Transverse colon (tissue), 4 donors: ENCODE results near the gene PYGB. TPM values are rescaled to one million over a fixed set of nuclear protein-coding genes. Genes with fewer than 3 reads are reported as not detected.
A peak's percentile ranks its signal among the peaks of the same experiment; 100 is the strongest.
"Not testable (repeated sequence)": the region's sequence is repeated elsewhere in the genome, so short reads cannot be mapped to it uniquely, and the experiment has no call there.

ENCODE experiments used
- DNase-seq: peaks from one replicate; pipeline ENCODE4 v3.0.0-alpha.2; 2019
- H3K27ac ChIP-seq, 4 donors: fragments of 200-600 bp; sonication (generic); 2 replicates each; pipeline ENCODE4 v1.5.1; 2016 to 2018; ENCODE audit warnings: inconsistent platforms in 4 of 4
- H3K27me3 ChIP-seq: fragments of 200-600 bp; sonication (generic); 2 replicates; pipeline ENCODE4 v1.5.1; 2017; ENCODE audit warnings: inconsistent platforms
- H3K36me3 ChIP-seq, 4 donors: fragments of 200-600 bp; sonication (generic); 2 replicates each; pipeline ENCODE4 v1.5.1; 2017 to 2019; ENCODE audit warnings: inconsistent platforms in 4 of 4
- H3K4me1 ChIP-seq, 4 donors: fragments of 200-600 bp; sonication (generic); 2 replicates each; pipeline ENCODE4 v1.5.1; 2017 to 2020; ENCODE audit warnings: inconsistent platforms in 4 of 4
- H3K4me3 ChIP-seq, 4 donors: fragments of 200-600 bp; sonication (generic); 1 replicate in 1 of 4; 2 replicates in 3 of 4; pipeline versions ENCODE4 v1.5.1 to v1.6.1; 2017 to 2019; ENCODE audit warnings: inconsistent platforms in 4 of 4
- H3K9me3 ChIP-seq, 2 donors: fragments of 200-600 bp; sonication (generic); 2 replicates each; pipeline ENCODE4 v1.5.1; 2017 to 2019; ENCODE audit warnings: inconsistent platforms in 2 of 2
- EP300 ChIP-seq: sonication (generic); formaldehyde crosslinking; IDR thresholded peaks from one replicate; pipeline ENCODE4 v1.6.1; 2017; ENCODE audit warnings: antibody characterized with exemption, low read depth
- POLR2A ChIP-seq: fragments of 450-650 bp; IDR thresholded peaks from one replicate; pipeline ENCODE4 v1.6.1; 2016; ENCODE audit warnings: antibody characterized with exemption, mild to moderate bottlenecking, moderate library complexity
- POLR2AphosphoS5 ChIP-seq, 3 donors: sonication (generic); formaldehyde crosslinking; IDR thresholded peaks; one replicate each; pipeline ENCODE4 v1.6.1; 2016; ENCODE audit warnings: antibody characterized with exemption in 3 of 3
- WGBS, 2 donors: methylation state at CpG; one replicate each; pipeline ENCODE4 v1.1.5; 2018; ENCODE audit warnings: low coverage in 1 of 2; 5-methylcytosine and 5-hydroxymethylcytosine counted together
- in situ Hi-C, 4 donors: fragments of 200-750 bp; cut with MboI; loops; one replicate each; pipeline versions ENCODE4 v1.15.0 to v1.15.1; 2017; ENCODE audit warnings: low sequenced_read_pairs in 3 of 4, low pct_ligation_motif_present in 1 of 4, low pct_unique_long_range_greater_than_20kb in 1 of 4
- intact Hi-C: fragments of 100-400 bp; cut with DNase I; formaldehyde crosslinking; loops from one replicate; pipeline ENCODE4 v1.15.1; 2023; ENCODE audit warnings: low total_unique reads
- total RNA-seq, 4 donors: library from RNA; depleted of rRNA; stranded (reverse); fragments of >200 nt; gene quantifications; one replicate each; pipeline ENCODE4 v1.1.0, GENCODE V29; 2016
- TF ChIP-seq, protein P1 (sequence below), 5 experiments: fragments of 200-600 bp in 3 of 5; fragments of 450-650 bp in 2 of 5; sonication (generic) in 3 of 5; IDR thresholded peaks; 1 replicate in 2 of 5; 2 replicates in 3 of 5; pipeline ENCODE4 v1.5.1; 2016 to 2017; ENCODE audit warnings: antibody characterized with exemption in 5 of 5, inconsistent platforms in 3 of 5, mild to moderate bottlenecking in 2 of 5, moderate library complexity in 1 of 5

Gene PYGB
- total RNA-seq, 4 donors from 2014 or later, result 195 to 554 (median 359) TPM

DNA sequence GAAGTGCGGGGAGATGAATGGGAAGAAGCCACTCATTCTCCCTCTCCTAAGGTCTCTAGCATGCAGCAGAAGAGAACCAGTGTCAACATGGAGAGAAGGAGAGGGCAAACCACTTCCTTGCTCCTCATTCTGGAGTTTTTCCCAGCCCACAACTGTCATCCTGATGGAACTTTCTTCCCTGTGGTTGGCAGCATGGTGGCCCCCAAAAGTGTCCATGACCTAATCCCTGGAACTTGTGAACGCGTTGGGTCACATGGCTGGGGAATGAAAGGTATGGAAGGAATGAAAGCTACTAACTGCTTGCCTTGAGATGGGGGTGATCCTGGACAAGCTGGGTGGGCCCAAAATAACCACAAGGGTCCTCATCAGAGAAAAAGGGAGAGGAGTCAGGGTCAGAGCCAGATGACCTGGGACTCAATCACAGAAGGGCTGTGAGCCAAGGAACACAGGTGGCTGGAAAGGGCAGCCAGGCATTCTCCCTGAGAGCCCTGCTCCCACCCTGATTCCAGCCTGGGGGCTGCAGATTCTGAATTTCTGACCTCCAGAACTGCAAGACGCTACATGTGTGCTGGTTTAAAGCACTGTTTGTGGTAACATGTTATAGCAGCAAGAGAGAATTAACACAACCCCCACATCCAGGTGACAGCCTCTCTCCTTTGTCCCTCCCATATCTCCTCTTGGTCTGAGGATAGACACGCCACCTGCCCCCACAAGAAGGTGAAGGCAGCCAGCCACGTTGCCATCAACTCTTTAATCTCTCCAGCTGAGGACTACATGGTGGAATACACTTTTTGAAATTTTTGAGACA lies 63.2 kb downstream of the PYGB start:
- DNase-seq, result peak; percentile 5
- in situ Hi-C loops, result no loop called here
- WGBS, 2 donors, result 58 to 70% methylated on average over 3 to 6 of the region's 6 CpGs

DNA sequence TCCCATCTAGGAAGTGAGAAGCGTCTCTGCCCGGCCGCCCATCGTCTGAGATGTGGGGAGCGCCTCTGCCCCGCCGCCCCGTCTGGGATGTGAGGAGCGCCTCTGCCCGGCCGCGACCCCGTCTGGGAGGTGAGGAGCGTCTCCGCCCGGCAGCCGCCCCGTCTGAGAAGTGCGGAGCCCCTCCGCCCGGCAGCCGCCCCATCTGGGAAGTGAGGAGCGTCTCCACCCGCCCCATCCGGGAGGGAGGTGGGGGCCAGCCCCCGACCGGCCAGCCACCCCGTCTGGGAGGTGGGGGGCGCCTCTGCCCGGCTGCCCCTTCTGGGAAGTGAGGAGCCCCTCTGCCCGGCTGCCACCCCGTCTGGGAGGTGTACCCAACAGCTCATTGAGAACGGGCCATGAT lies 64.8 kb downstream of the PYGB start:
- H3K36me3 ChIP-seq, intact Hi-C loops, in situ Hi-C loops, H3K4me3 ChIP-seq, H3K9me3 ChIP-seq, H3K27me3 ChIP-seq, H3K27ac ChIP-seq: not testable (repeated sequence)
- peaks cover 22 to 46% (median 32%) of the 10 kb centered on the region in 4 donors for H3K4me1 ChIP-seq
- peak; percentile 4 for DNase-seq
- WGBS, 2 donors, result 86% methylated on average over 7 of the region's 33 CpGs; no CpG with 5 or more reads in 1 of the 2 donors

More for the DNA sequence above, 63.2 kb downstream of the PYGB start:
- Histone ChIP-seq H3K27ac (peak overlapping the region; percentile 86 to 87 (median 87)), H3K4me1 (peaks cover 22 to 43% (median 29%) of the 10 kb centered on the region in 4 donors), H3K36me3 (peaks cover 0 to 7% (median 0%) of the 10 kb centered on the region in 4 donors), H3K27me3 (no peaks in the 10 kb centered on the region), H3K9me3 (no peaks in the 10 kb centered on the region), H3K4me3 (peak overlapping the region in 1 of 4 donors; percentile 25)
- intact Hi-C loops, result no loop called here
- no peak for TF ChIP-seq EP300
- TF ChIP-seq POLR2A, result no peak
- TF ChIP-seq POLR2AphosphoS5 (IDR thresholded peaks at IDR 0.05), result no peak
- TF ChIP-seq, protein P1, sequence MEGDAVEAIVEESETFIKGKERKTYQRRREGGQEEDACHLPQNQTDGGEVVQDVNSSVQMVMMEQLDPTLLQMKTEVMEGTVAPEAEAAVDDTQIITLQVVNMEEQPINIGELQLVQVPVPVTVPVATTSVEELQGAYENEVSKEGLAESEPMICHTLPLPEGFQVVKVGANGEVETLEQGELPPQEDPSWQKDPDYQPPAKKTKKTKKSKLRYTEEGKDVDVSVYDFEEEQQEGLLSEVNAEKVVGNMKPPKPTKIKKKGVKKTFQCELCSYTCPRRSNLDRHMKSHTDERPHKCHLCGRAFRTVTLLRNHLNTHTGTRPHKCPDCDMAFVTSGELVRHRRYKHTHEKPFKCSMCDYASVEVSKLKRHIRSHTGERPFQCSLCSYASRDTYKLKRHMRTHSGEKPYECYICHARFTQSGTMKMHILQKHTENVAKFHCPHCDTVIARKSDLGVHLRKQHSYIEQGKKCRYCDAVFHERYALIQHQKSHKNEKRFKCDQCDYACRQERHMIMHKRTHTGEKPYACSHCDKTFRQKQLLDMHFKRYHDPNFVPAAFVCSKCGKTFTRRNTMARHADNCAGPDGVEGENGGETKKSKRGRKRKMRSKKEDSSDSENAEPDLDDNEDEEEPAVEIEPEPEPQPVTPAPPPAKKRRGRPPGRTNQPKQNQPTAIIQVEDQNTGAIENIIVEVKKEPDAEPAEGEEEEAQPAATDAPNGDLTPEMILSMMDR (IDR thresholded peaks at IDR 0.05), result no peak

DNA sequence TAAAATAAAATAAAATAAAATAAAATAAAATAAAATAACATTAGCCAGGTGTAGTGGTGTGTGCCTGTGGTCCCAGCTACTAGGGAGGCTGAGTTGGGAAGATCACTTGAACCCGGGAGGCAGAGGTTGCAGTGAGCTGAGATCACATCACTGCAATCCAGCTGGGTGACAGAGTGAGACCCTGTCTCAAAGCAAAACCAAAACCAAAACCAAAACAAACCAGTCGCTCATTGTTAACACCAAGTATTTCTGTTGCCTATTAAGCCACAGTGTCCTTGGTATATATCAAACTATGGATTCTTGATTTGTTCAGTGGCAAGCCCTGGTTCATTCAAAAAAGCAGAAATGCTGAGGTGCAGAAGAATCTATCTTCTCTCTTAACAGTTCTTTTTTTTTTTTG lies 65.7 kb downstream of the PYGB start:
- peaks cover 22 to 42% (median 34%) of the 10 kb centered on the region in 4 donors for H3K4me1 ChIP-seq
- no peak overlapping the region for H3K27ac ChIP-seq
- in situ Hi-C loops (no loop called here), intact Hi-C loops (no loop called here)
- H3K27me3 ChIP-seq, result no peaks in the 10 kb centered on the region
- no peaks in the 10 kb centered on the region for H3K36me3 ChIP-seq
- H3K4me3 ChIP-seq, result no peak overlapping the region
- WGBS, 2 donors, result 64 to 65% methylated on average over 2 of the region's 2 CpGs
- no peak for TF ChIP-seq POLR2AphosphoS5 (IDR thresholded peaks at IDR 0.05)
- TF ChIP-seq, protein P1 (IDR thresholded peaks at IDR 0.05), result no peak
- TF ChIP-seq EP300, result no peak
- TF ChIP-seq POLR2A, result no peak
- H3K9me3 ChIP-seq, result no peaks in the 10 kb centered on the region
- no peak for DNase-seq

DNA sequence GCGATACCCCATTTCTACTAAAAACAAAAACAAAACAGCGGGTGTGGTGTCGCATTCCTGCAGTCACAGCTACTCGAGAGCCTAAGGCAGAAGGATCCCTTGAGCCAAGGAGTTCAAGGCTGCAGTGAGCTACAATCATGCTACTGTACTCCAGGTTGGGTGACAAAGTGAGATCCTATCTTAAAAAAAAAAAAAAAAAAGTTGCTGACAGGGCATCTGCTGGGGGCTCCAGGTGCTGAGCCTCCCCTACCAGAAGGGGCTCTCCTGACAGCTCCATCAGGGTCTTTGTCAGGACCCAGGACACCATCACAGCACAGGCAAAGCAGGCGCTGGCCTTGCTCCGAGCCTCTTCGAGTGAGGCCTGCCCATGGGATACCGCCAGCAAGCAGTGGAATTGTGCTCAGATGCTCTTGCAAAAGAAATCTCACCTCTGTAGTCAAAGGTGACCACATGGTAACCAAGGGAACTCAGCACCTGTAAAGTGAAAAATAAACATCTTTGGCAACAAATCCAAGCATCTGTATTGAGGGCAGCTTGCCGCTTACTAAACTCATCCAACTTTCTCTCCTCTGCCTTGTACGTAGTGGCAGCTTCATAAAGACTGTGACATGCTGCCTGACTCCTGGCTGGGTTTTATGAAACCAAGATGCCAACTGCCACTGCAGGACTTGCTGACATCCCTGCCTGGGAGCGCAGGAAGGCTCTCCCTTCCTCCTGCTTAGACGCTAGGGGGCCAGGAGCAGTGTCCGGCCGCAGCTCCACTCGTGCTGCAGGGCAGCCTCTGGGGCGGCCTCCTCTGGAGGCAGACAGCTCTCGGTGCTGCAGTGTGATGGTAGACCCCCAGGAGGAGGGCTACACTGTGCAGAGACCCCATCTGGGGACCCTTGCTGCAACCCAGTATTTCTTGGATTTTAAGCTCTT lies 66.9 kb downstream of the PYGB start:
- Histone ChIP-seq H3K27me3 (no peaks in the 10 kb centered on the region), H3K36me3 (no peaks in the 10 kb centered on the region), H3K4me1 (peaks cover 18 to 31% (median 25%) of the 10 kb centered on the region in 4 donors), H3K9me3 (no peaks in the 10 kb centered on the region), H3K27ac (no peak overlapping the region), H3K4me3 (no peak overlapping the region)
- TF ChIP-seq, protein P1 (IDR thresholded peaks at IDR 0.05), result no peak
- TF ChIP-seq POLR2AphosphoS5 (IDR thresholded peaks at IDR 0.05) (no peak), POLR2A (no peak), EP300 (no peak)
- in situ Hi-C loops (no loop called here), intact Hi-C loops (no loop called here)
- WGBS, 2 donors, result 95 to 100% methylated on average over 1 to 17 of the region's 17 CpGs
- DNase-seq, result peak; percentile 3
